SK-N-SH (cell line): ENCODE results near the gene ACTG2.

Experiments
- CTCF ChIP-seq: fragments of 200-600 bp; sonication (generic); IDR thresholded peaks from 2 replicates; pipeline ENCODE4 v1.6.1; 2017; ENCODE audit warnings: antibody characterized with exemption, mild to moderate bottlenecking, moderate library complexity
- POLR2AphosphoS5 ChIP-seq: IDR thresholded peaks from 2 replicates; pipeline ENCODE4 v1.6.1; 2012; ENCODE audit warnings: low read depth, low read length
- REST ChIP-seq: IDR thresholded peaks from 2 replicates; pipeline ENCODE4 v1.6.1; 2012; ENCODE audit warnings: mild to moderate bottlenecking, low read depth, low read length, moderate library complexity

- no peak for TF ChIP-seq REST
- no peak for TF ChIP-seq CTCF
- no peak for TF ChIP-seq POLR2AphosphoS5
These were observed 2.7 kb downstream of the ACTG2 start for GRCh38 chr2:73895473-73895872.
